Measurements from ENCODE around the gene MBOAT2.

The MBOAT2 gene

DNA sequence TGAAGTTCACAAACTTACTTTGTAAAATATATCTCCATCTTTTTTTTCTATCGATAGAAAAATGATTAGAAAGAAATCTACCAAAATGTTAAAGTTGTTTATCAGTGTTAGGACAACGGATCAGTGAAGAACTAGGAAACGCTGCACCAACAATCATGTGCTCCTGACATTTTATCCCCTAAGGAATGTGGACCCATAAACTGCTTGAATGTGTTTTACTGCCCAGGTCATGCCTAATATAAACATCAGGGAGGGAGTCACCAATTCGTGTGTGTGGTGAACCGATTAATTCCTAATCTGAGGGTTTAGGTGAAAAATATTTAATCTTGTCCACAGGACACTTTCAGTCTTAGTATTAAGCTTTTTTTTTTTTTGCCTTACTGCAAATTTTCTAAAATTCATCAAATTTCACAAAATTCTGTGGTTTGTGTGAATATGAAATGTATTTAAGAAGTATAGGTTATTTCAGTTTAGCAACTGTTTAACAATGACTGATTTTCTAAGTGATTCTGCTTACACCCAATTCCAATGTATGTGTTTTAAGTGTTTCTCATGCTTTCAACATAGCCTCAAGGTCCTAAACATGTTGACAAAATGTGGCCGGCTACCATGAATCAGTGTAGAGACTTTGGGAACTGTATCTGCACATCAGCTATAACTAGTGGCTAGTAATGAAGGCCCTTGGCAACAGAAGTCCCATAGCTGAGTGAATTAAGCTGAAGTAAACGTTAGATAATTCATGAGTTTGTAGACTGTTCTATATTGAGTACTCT is 155.0 kb downstream of the MBOAT2 start:
- ChIA-PET POLR2A (no interaction called here), CTCF (interaction anchor here (1.0 to 1.7 kb wide), 3 partner anchors 21 to 33 kb away, joined by 3 to 7 read pairs (median 4); no protein-coding TSS in a partner anchor)
- DNase-seq (ENCODE audit: extremely low spot score) = no peak
- TF ChIP-seq, protein P1, sequence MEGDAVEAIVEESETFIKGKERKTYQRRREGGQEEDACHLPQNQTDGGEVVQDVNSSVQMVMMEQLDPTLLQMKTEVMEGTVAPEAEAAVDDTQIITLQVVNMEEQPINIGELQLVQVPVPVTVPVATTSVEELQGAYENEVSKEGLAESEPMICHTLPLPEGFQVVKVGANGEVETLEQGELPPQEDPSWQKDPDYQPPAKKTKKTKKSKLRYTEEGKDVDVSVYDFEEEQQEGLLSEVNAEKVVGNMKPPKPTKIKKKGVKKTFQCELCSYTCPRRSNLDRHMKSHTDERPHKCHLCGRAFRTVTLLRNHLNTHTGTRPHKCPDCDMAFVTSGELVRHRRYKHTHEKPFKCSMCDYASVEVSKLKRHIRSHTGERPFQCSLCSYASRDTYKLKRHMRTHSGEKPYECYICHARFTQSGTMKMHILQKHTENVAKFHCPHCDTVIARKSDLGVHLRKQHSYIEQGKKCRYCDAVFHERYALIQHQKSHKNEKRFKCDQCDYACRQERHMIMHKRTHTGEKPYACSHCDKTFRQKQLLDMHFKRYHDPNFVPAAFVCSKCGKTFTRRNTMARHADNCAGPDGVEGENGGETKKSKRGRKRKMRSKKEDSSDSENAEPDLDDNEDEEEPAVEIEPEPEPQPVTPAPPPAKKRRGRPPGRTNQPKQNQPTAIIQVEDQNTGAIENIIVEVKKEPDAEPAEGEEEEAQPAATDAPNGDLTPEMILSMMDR (IDR thresholded peaks at IDR 0.05; ENCODE audit: control extremely low read depth, extremely low read depth, low read depth, missing control alignments) = no peak

DNA sequence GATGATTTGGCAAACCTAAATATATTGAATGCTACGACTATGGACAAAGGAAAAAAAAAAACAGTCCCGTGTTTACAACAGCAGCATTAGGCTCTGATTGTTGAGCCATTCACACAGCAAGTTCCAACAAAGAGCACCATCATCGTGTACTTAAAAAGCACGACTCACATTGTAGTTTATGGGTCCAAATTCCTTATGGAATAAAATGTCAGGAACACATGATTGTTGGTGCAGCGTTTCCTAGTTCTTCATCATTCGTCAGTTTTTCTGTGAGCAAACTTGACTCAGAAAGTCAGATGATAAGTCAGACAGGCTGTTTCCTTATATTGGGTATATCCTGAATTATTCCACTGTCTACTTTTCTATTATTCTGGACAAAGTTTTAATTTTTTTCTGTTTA is 156.1 kb downstream of the MBOAT2 start:
- CTCF ChIA-PET = no interaction called here
- POLR2A ChIA-PET = no interaction called here
- no peak for DNase-seq (ENCODE audit: extremely low spot score)
- TF ChIP-seq, protein P1 (IDR thresholded peaks at IDR 0.05; ENCODE audit: control extremely low read depth, extremely low read depth, low read depth, missing control alignments) = no peak

DNA sequence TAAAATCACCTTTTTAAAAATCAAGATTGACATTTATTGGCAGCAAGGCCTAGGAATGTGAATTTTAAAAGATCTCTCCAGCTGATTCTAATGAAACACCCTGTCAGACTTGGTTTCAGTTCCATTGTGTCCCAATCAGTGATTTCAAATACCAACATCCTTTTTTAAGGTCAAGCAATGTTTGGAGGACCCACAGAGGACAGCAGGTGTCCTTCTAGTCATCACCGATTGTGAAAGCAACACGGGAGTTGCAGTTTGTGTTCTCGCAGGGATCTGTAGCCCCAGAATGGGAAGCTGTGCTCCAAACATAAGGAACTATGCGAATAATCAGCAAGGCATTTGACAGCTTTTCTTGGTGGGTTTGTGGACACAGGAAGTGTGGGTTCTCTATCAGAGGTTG is 161.6 kb downstream of the MBOAT2 start:
- POLR2A ChIA-PET = no interaction called here
- TF ChIP-seq, protein P1 (IDR thresholded peaks at IDR 0.05; ENCODE audit: control extremely low read depth, extremely low read depth, low read depth, missing control alignments) = no peak
- no peak for DNase-seq (ENCODE audit: extremely low spot score)
- CTCF ChIA-PET = no interaction called here

DNA sequence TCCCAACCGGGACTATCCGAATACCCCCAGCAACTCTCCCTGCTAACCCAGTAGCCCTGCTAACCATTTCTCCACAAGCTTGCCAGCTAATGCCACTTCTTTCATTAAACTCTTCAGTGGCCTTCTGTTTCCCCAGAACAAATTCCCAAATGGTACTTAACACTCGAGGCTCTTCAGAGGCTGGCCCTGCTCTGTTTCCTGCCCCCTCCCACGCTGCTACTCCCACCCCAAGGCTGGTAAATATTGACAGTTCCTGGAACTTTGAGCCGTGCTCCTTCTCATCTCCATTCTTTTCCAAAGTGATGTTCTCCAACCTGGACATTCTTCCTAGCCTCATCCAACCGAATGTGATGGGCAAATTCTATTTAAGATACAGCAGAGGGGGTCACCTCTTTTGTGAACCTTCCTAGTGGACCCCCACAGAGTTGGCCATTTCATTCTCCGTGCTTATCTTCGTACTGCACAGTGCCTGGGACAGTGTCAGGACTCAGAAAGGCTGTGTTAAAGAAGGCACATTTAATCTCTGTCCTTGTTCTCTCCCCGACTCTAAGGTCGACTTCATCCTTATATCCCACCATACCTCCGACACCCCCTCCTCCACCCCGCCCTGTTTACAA is 162.9 kb downstream of the MBOAT2 start:
- CTCF ChIA-PET = no interaction called here
- DNase-seq (ENCODE audit: extremely low spot score) = no peak
- POLR2A ChIA-PET = no interaction called here
- TF ChIP-seq, protein P1 (IDR thresholded peaks at IDR 0.05; ENCODE audit: control extremely low read depth, extremely low read depth, low read depth, missing control alignments) = no peak

DNA sequence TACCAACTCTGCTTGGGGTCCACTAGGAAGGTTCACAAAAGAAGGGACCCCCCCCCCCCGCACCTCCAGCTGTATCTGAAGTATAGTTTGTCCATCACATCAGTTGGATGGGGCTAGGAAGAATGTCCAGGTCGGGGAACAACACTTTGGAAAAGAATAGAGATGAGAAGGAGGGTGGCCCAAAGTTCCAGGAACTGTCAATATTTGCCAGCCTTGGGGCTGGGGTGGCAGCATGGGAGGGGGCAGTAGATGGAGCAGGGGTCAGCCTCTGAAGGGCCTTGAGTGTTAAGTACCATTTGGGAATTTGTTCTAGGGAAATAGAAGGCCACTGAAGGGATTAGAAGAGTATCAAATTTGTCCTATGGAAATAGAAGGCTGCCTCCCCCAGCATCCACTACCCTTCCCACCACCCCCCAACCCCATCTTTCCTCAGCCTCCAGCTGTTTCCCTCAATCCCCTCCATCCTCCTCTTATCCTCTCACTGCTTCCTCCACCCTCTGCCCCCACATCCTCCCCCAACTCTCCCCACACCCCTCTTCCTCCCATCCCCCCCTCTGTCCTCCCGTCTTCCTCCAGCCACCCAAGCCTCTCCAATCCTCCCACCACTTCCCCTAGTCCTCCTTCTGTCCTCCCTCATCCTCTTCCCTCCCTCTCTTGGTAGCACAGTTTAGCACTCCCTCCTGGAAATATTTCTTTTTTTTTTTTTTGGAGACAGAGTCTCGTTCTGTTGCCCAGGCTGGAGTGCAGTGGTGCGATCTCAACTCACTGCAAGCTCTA is 164.1 kb downstream of the MBOAT2 start:
- TF ChIP-seq, protein P1 (IDR thresholded peaks at IDR 0.05; ENCODE audit: control extremely low read depth, extremely low read depth, low read depth, missing control alignments) = no peak
- POLR2A ChIA-PET = no interaction called here
- CTCF ChIA-PET = no interaction called here
- no peak for DNase-seq (ENCODE audit: extremely low spot score)

DNA sequence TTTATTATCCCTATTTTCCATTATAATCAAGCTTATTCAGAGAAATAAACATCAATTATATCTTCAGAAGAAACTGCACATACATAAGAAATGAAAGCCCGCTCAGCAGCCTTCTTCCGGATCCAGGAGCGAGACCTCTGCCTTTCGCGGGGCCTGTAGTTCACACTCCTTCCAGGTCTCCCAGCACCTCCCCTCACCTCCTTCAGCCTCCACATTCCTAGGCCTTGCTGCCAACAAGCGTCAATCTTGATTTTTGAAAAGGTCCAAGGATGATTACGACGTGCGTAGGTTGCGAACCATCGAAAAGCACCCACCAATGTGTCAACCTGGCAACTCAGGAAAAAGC is 165.7 kb downstream of the MBOAT2 start:
- ChIA-PET POLR2A (no interaction called here), CTCF (no interaction called here)
- TF ChIP-seq, protein P1 (IDR thresholded peaks at IDR 0.05; ENCODE audit: control extremely low read depth, extremely low read depth, low read depth, missing control alignments) = no peak
- DNase-seq (ENCODE audit: extremely low spot score) = no peak

Data from GM10248 (cell line).